Hepatocyte (in vitro differentiated cells): ENCODE measurements around the gene CISD3. TPM values are rescaled to one million over a fixed set of nuclear protein-coding genes. Genes with fewer than 3 reads are reported as not detected.

Experiments used
- DNase-seq: peaks from one replicate; pipeline ENCODE4 v3.0.0-alpha.2; 2016; ENCODE audit warnings: low spot score
- H2AFZ ChIP-seq: fragments of 200-600 bp; sonication (generic); 2 replicates; pipeline ENCODE4 v1.6.0; 2016; ENCODE audit warnings: antibody characterized with exemption, mild to moderate bottlenecking
- H3K27ac ChIP-seq: fragments of 200-600 bp; sonication (generic); 2 replicates; pipeline ENCODE4 v1.5.1; 2016; ENCODE audit warnings: mild to moderate bottlenecking
- H3K27me3 ChIP-seq: fragments of 200-600 bp; sonication (generic); 2 replicates; pipeline ENCODE4 v1.6.1; 2016
- H3K36me3 ChIP-seq: fragments of 200-600 bp; sonication (generic); replicated peaks from 2 replicates; pipeline ENCODE4 v1.5.1; 2016; ENCODE audit warnings: low read depth; ENCODE audit not compliant: insufficient read depth
- H3K4me1 ChIP-seq: fragments of 200-600 bp; sonication (generic); 2 replicates; pipeline ENCODE4 v1.5.1; 2016; ENCODE audit warnings: mild to moderate bottlenecking, moderate library complexity; ENCODE audit not compliant: insufficient read depth
- H3K4me2 ChIP-seq: fragments of 200-600 bp; sonication (generic); 2 replicates; pipeline ENCODE4 v1.6.0; 2016
- H3K4me3 ChIP-seq: fragments of 200-600 bp; sonication (generic); 2 replicates; pipeline ENCODE4 v1.5.1; 2016; ENCODE audit warnings: mild to moderate bottlenecking
- H3K79me2 ChIP-seq: fragments of 200-600 bp; sonication (generic); 2 replicates; pipeline ENCODE4 v1.6.0; 2017; ENCODE audit warnings: mild to moderate bottlenecking
- H3K9me2 ChIP-seq: fragments of 200-600 bp; sonication (generic); replicated peaks from 2 replicates; pipeline ENCODE4 v1.6.0; 2017; ENCODE audit warnings: mild to moderate bottlenecking; ENCODE audit not compliant: insufficient read depth
- H3K9me3 ChIP-seq: fragments of 200-600 bp; sonication (generic); 2 replicates; pipeline ENCODE4 v1.5.1; 2016; ENCODE audit warnings: low read depth, mild to moderate bottlenecking
- H4K20me1 ChIP-seq: fragments of 200-600 bp; sonication (generic); 2 replicates; pipeline ENCODE4 v1.6.0; 2016; ENCODE audit warnings: mild to moderate bottlenecking; ENCODE audit not compliant: insufficient read depth, poor library complexity, severe bottlenecking
- EZH2 ChIP-seq: fragments of 200-600 bp; sonication (generic); IDR thresholded peaks from 2 replicates; pipeline ENCODE4 v1.6.1; 2016; ENCODE audit warnings: antibody characterized with exemption, mild to moderate bottlenecking, borderline replicate concordance
- EZH2phosphoT487 ChIP-seq: fragments of 200-600 bp; sonication (generic); IDR thresholded peaks from one replicate; pipeline ENCODE4 v1.6.1; 2018; ENCODE audit warnings: antibody characterized with exemption, mild to moderate bottlenecking, low read depth, moderate library complexity; ENCODE audit not compliant: unreplicated experiment, severe bottlenecking
- WGBS: methylation state at CpG from one replicate; pipeline ENCODE4 v1.1.6; 2016; ENCODE audit warnings: low lambda C conversion rate; ENCODE audit errors: missing lambda C conversion rate; 5-methylcytosine and 5-hydroxymethylcytosine counted together
- polyA plus RNA-seq: library from polyadenylated mRNA; unstranded; fragments of >200 nt; fragmentation: Nextera tagmentation; extraction: Ambion mirVana; gene quantifications from 2 replicates; pipeline ENCODE4 v1.2.1, GENCODE V29; 2016
- total RNA-seq: library from RNA; depleted of rRNA; stranded (reverse); fragments of >200 nt; gene quantifications from 2 replicates; pipeline ENCODE4 v1.2.3, GENCODE V29; 2014
- TF ChIP-seq, protein P1 (sequence below): fragments of 200-600 bp; sonication (generic); IDR thresholded peaks from 2 replicates; pipeline ENCODE4 v1.5.1; 2016; ENCODE audit warnings: antibody characterized with exemption, mild to moderate bottlenecking; ENCODE audit not compliant: poor library complexity

Gene CISD3
- total and polyA plus RNA-seq, 2 experiments from 2014 or later = 5.0 to 37.0 TPM

DNA sequence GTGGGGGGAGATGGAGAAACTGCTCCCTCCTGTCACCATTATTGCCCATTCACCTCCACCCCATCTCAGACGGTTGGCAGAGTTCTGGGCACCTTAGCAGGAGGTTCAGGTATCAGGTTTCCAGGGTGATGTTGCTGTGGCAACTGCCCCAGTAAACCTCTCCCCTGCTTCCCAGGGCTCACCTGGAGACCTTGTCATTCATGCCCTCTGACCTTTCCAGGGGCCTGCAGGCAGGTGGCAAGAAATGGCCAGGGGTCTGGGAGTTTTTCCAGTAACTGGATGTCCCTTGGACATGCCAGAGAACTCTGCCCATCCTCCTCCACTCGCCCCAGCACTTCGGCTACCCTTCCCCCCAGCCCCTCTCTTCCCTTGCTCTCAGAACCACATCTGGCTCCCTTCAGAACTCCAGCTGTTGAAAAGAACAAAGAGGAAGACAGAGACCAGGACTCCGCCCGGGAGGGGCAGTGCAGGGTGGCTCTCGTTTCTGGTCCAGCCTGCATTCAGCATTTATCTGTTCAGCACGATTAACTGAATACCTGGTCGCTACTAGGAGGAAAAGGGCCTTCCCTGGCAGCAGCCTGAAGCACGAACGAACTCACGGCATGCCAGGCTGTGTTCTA, 16.6 kb upstream of the CISD3 start:
- H3K9me2 ChIP-seq = no peaks in the 10 kb centered on the region
- 73% methylated on average over 11 of the region's 11 CpGs for WGBS
- no peak for DNase-seq
- H3K4me1 ChIP-seq = no peaks in the 10 kb centered on the region
- peaks cover 4% of the 10 kb centered on the region for H3K79me2 ChIP-seq
- TF ChIP-seq, protein P1, sequence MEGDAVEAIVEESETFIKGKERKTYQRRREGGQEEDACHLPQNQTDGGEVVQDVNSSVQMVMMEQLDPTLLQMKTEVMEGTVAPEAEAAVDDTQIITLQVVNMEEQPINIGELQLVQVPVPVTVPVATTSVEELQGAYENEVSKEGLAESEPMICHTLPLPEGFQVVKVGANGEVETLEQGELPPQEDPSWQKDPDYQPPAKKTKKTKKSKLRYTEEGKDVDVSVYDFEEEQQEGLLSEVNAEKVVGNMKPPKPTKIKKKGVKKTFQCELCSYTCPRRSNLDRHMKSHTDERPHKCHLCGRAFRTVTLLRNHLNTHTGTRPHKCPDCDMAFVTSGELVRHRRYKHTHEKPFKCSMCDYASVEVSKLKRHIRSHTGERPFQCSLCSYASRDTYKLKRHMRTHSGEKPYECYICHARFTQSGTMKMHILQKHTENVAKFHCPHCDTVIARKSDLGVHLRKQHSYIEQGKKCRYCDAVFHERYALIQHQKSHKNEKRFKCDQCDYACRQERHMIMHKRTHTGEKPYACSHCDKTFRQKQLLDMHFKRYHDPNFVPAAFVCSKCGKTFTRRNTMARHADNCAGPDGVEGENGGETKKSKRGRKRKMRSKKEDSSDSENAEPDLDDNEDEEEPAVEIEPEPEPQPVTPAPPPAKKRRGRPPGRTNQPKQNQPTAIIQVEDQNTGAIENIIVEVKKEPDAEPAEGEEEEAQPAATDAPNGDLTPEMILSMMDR = no peak
- TF ChIP-seq EZH2phosphoT487 (no peak), EZH2 (no peak)
- H3K27me3 ChIP-seq = no peaks in the 10 kb centered on the region
- H3K4me2 ChIP-seq = no peak overlapping the region
- H3K9me3 ChIP-seq = no peaks in the 10 kb centered on the region
- H3K36me3 ChIP-seq = no peaks in the 10 kb centered on the region
- no peak overlapping the region for H3K27ac ChIP-seq
- H4K20me1 ChIP-seq = no peaks in the 10 kb centered on the region
- no peak overlapping the region for H3K4me3 ChIP-seq
- no peak overlapping the region for H2AFZ ChIP-seq

DNA sequence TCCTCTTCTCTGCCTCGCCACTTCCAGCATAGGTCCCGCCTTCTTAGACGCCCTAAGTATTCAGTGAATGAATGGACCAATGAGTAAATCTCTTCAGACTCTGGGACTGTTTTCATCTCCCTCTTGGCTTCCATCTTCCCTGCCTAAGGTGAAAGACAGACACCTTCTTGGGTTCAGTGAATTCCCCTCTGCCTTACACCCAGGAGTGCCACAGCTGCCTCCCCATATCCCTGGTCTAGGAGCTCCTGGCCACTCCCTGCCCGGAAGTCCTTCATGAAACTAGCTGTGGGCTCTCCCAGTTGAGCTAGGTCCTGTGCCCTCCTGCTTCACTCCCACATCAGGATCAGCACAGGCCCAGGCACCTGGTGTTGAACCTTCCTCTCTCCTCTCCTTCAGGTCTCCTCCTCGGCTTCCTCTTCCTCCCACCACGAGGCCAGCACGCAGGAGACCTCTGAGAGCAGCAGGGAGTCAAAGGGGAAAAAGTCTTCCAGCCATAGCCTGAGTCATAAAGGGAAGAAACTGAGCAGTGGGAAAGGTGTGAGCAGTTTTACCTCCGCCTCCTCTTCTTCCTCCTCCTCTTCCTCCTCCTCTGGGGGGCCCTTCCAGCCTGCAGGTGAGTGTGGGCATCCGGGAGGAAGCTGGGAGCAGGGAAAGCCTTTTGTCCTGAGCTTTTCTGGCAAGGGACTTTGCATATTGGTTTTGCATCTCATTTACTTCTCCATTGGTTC, 14.8 kb upstream of the CISD3 start:
- Histone ChIP-seq H3K9me2 (no peaks in the 10 kb centered on the region), H3K36me3 (no peaks in the 10 kb centered on the region), H3K4me2 (no peak overlapping the region), H3K27ac (no peak overlapping the region), H4K20me1 (no peaks in the 10 kb centered on the region), H3K4me3 (no peak overlapping the region), H3K27me3 (no peaks in the 10 kb centered on the region), H3K9me3 (no peaks in the 10 kb centered on the region), H3K4me1 (peaks cover 10% of the 10 kb centered on the region), H3K79me2 (no peaks in the 10 kb centered on the region), H2AFZ (no peak overlapping the region)
- no peak for DNase-seq
- no peak for TF ChIP-seq EZH2
- WGBS = 87% methylated on average over 9 of the region's 9 CpGs

DNA sequence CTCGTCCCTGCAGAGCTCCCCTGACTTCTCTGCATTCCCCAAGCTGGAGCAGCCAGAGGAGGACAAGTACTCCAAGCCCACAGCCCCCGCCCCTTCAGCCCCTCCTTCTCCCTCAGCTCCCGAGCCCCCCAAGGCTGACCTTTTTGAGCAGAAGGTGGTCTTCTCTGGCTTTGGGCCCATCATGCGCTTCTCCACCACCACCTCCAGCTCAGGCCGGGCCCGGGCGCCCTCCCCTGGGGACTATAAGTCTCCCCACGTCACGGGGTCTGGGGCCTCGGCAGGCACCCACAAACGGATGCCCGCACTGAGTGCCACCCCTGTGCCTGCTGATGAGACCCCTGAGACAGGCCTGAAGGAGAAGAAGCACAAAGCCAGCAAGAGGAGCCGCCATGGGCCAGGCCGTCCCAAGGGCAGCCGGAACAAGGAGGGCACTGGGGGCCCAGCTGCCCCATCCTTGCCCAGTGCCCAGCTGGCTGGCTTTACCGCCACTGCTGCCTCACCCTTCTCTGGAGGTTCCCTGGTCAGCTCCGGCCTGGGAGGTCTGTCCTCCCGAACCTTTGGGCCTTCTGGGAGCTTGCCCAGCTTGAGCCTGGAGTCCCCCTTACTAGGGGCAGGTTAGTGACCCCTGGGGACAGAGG, 13.7 kb upstream of the CISD3 start:
- Histone ChIP-seq H4K20me1 (no peaks in the 10 kb centered on the region), H3K9me2 (no peaks in the 10 kb centered on the region), H3K4me2 (no peak overlapping the region), H3K36me3 (no peaks in the 10 kb centered on the region), H3K27me3 (no peaks in the 10 kb centered on the region), H3K4me1 (peaks cover 10% of the 10 kb centered on the region), H3K4me3 (no peak overlapping the region), H2AFZ (no peak overlapping the region), H3K27ac (no peak overlapping the region), H3K79me2 (no peaks in the 10 kb centered on the region), H3K9me3 (no peaks in the 10 kb centered on the region)
- TF ChIP-seq EZH2phosphoT487 = no peak
- TF ChIP-seq, protein P1 = no peak
- no peak for TF ChIP-seq EZH2
- no peak for DNase-seq
- 95% methylated on average over 16 of the region's 18 CpGs for WGBS
